Glutamatergic neuron (in vitro differentiated cells): ENCODE measurements around the gene CSNK2B. TPM values are rescaled to one million over a fixed set of nuclear protein-coding genes. Genes with fewer than 3 reads are reported as not detected.
A peak's percentile ranks its signal among the peaks of the same experiment; 100 is the strongest.

Experiments used
- DNase-seq: peaks from one replicate; pipeline ENCODE4 v3.0.0; 2022
- H3K27ac Mint-ChIP-seq: one replicate; pipeline ENCODE4 v1.8.0; 2020; ENCODE audit warnings: mild to moderate bottlenecking, mixed read lengths, inconsistent platforms; ENCODE audit not compliant: unreplicated experiment
- H3K27me3 Mint-ChIP-seq: one replicate; pipeline ENCODE4 v1.8.0; 2020; ENCODE audit warnings: mild to moderate bottlenecking, moderate library complexity, mixed read lengths, inconsistent platforms; ENCODE audit not compliant: unreplicated experiment
- H3K36me3 Mint-ChIP-seq: one replicate; pipeline ENCODE4 v1.8.0; 2020; ENCODE audit warnings: mild to moderate bottlenecking, mixed read lengths, inconsistent platforms; ENCODE audit not compliant: unreplicated experiment
- H3K4me1 Mint-ChIP-seq: one replicate; pipeline ENCODE4 v1.8.0; 2020; ENCODE audit warnings: mild to moderate bottlenecking, low read depth, mixed read lengths, inconsistent platforms; ENCODE audit not compliant: unreplicated experiment
- H3K4me3 Mint-ChIP-seq: one replicate; pipeline ENCODE4 v1.8.0; 2020; ENCODE audit warnings: mild to moderate bottlenecking, mixed read lengths, inconsistent platforms; ENCODE audit not compliant: unreplicated experiment
- H3K9me3 Mint-ChIP-seq: one replicate; pipeline ENCODE4 v1.8.0; 2020; ENCODE audit warnings: mild to moderate bottlenecking, moderate library complexity, mixed read lengths, inconsistent platforms; ENCODE audit not compliant: unreplicated experiment
- total RNA-seq: library from RNA; stranded (reverse); fragmentation: NEBNext Ultra II Directional; extraction: Animal tissue kit (Norgen Biotek cat#: 25700); gene quantifications from one replicate; pipeline ENCODE4 v1.2.1, GENCODE V29; 2021; ENCODE audit not compliant: unreplicated experiment
- TF ChIP-seq, protein P1 (sequence below): fragments of 200-600 bp; sonication (generic); IDR thresholded peaks from one replicate; pipeline ENCODE4 v1.5.0; 2021; ENCODE audit not compliant: partially characterized antibody, unreplicated experiment

CSNK2B gene
- total RNA-seq, 1 donor from 2014 or later = 214 TPM

GRCh38 chr6:31664790-31665500 is 935 bp upstream of the CSNK2B start, which contains the start of gene GPANK1:
Gene GPANK1, minus strand, starts transcription at chr6:31664997. Its CDS starts 519 bp downstream, at chr6:31664478.
- Mint-ChIP-seq H3K4me3 (peak within 1 kb of the TSS; percentile 97), H3K4me1 (peaks cover 19% of the 10 kb centered on the region), H3K9me3 (peaks cover 11% of the 10 kb centered on the region), H3K36me3 (no peaks in the 10 kb centered on the region), H3K27me3 (peaks cover 15% of the 10 kb centered on the region), H3K27ac (peak within 1 kb of the TSS; percentile 99)
- DNase-seq = peak; percentile 73
- TF ChIP-seq, protein P1, sequence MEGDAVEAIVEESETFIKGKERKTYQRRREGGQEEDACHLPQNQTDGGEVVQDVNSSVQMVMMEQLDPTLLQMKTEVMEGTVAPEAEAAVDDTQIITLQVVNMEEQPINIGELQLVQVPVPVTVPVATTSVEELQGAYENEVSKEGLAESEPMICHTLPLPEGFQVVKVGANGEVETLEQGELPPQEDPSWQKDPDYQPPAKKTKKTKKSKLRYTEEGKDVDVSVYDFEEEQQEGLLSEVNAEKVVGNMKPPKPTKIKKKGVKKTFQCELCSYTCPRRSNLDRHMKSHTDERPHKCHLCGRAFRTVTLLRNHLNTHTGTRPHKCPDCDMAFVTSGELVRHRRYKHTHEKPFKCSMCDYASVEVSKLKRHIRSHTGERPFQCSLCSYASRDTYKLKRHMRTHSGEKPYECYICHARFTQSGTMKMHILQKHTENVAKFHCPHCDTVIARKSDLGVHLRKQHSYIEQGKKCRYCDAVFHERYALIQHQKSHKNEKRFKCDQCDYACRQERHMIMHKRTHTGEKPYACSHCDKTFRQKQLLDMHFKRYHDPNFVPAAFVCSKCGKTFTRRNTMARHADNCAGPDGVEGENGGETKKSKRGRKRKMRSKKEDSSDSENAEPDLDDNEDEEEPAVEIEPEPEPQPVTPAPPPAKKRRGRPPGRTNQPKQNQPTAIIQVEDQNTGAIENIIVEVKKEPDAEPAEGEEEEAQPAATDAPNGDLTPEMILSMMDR = no peak

DNA sequence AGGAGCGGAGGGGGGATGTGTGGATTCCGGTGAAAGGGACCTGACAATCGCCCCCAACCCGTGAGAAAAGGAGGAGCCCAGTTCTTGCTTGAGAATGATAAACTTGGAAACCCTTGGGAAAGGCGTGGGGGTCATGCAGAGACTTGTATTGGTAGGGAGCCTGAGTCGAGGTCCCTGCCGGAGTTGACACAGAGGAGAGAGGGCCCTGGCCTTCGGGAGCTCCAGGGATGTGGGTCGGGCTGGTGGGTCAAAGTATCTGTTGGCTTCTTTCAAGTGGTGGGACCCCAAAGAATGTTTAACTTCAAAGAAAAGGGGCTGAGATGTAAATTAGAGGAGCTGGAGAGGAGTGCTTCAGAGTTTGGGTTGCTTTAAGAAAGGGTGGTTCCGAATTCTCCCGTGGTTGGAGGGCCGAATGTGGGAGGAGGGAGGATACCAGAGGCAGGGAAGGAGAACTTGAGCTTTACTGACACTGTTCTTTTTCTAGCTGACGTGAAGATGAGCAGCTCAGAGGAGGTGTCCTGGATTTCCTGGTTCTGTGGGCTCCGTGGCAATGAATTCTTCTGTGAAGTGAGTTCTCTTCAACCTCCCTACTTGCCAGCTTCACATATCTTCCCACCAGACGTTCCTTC is 571 bp downstream of the CSNK2B start:
- peaks cover 12% of the 10 kb centered on the region for H3K27me3 Mint-ChIP-seq
- TF ChIP-seq, protein P1 = no peak
- peaks cover 16% of the 10 kb centered on the region for H3K4me1 Mint-ChIP-seq
- DNase-seq = no peak
- no peaks in the 10 kb centered on the region for H3K36me3 Mint-ChIP-seq
- peaks cover 11% of the 10 kb centered on the region for H3K9me3 Mint-ChIP-seq
- H3K27ac Mint-ChIP-seq = peak overlapping the region; percentile 87
- peak overlapping the region; percentile 97 for H3K4me3 Mint-ChIP-seq

- Mint-ChIP-seq H3K36me3 (no peaks in the 10 kb centered on the region), H3K4me3 (peak within 1 kb of the TSS; percentile 38)
Measured at GRCh38 chr6:31669676-31670075, 3.8 kb downstream of the CSNK2B start, which contains the start of gene LY6G5B. Gene LY6G5B, plus strand, starts transcription at chr6:31669976. Its CDS starts 975 bp downstream, at chr6:31670951.

GRCh38 chr6:31676322-31676903 is 10.5 kb downstream of the CSNK2B start:
- no peak for DNase-seq
- Mint-ChIP-seq H3K27me3 (peaks cover 11% of the 10 kb centered on the region), H3K4me3 (no peak overlapping the region), H3K27ac (no peak overlapping the region), H3K36me3 (no peaks in the 10 kb centered on the region), H3K4me1 (peaks cover 9% of the 10 kb centered on the region), H3K9me3 (peaks cover 15% of the 10 kb centered on the region)
- TF ChIP-seq, protein P1 = no peak

More at GRCh38 chr6:31669676-31670075, 3.8 kb downstream of the CSNK2B start, which contains the start of gene LY6G5B:
- DNase-seq = no peak
- Mint-ChIP-seq H3K9me3 (peaks cover 6% of the 10 kb centered on the region), H3K27ac (no peak within 1 kb of the TSS), H3K4me1 (peaks cover 2% of the 10 kb centered on the region), H3K27me3 (peaks cover 6% of the 10 kb centered on the region)
- TF ChIP-seq, protein P1 = no peak
